ENCODE measurements around the gene ANXA2R.

DNA sequence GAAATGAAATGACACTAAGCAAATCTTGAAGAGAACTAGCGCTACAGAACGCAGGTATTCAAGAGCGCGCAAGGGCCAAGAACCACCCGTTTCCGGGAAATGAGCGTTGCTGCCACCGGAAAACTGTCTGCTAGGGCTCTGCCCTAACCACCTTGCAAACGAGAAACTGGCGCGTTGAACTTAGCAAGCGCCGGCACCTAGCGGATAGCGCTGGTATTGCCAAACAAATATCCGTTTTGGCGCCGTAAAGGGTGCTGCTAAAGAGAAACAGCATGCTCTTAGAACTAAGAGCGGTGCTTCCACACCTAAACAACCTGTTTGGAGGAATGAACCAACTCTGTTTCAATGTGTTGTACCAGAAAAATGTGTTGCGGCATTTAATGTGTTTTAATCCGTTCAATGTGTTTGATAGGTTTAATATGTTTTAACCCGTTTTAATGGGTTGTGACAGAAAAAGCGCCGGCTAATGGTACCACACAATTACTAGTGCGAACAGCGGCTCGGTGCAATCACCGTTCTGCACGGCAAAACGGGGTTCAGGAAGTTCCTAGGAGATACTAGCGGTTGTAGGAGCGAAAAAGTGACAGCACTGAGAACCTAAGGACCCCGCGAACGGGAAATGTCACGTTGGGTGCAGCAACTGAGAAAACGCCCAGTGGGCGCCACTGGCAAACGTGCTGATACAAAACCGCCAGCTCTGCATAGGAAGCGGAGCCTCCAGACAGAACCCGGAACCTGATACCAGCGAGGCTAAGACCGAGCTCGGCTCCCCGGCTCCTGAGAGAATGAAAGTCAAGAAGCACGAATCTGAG, at the start of gene ANXA2R:
- TF ChIP-seq KLF7 (tag by site-specific recombination; IDR thresholded peaks at IDR 0.05; ENCODE audit: borderline replicate concordance) (no peak), CTCF (tag by site-specific recombination; IDR thresholded peaks at IDR 0.05) (peak; percentile 79), ZNF449 (tag by site-specific recombination; IDR thresholded peaks at IDR 0.05) (peak; percentile 56; the same call in 1 of the 2 replicates)

Data from HEK293 (cell line).